ENCODE measurements around the gene CAMK1.

The CAMK1 gene

DNA sequence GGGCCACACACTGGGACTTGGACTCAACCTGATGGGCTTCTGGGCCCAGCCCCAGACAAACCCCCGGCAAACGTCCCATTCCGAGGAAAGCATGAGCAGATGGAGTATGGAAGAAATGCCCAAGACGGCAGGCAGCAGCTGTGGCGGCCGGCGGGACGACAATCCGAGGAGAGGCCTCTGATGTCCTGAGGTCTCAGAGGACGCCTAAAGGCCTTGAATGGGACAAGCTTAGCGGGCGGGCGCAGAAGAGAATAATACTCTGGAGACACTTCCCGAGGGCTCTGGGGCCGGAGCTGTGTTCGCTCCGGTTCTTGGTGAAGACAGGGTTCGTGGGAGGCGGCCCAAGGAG lies 20.5 kb downstream of the CAMK1 start:
- H3K9me3 ChIP-seq (ENCODE audit: low read length): no peaks in the 10 kb centered on the region
- H3K27ac ChIP-seq (ENCODE audit: low read depth, low read length, poor library complexity, severe bottlenecking): peak overlapping the region; percentile 86
- no peaks in the 10 kb centered on the region for H4K20me1 ChIP-seq (ENCODE audit: insufficient read depth, low read length)
- H3K4me2 ChIP-seq (ENCODE audit: low read length): peak overlapping the region; percentile 99
- H2AFZ ChIP-seq (ENCODE audit: low read length): no peak overlapping the region
- H3K9me2 ChIP-seq (ENCODE audit: low read depth, low read length): no peaks in the 10 kb centered on the region
- peak overlapping the region; percentile 75 for H3K9ac ChIP-seq (ENCODE audit: low read length)
- 0 out of 2 replicates have a peak, but pooled peaks cover 3% of the 10 kb centered on the region for H3F3A ChIP-seq (ENCODE audit: insufficient read depth, low read length)
- peaks cover 31% of the 10 kb centered on the region for H3K4me1 ChIP-seq (ENCODE audit: insufficient read depth, low read length, severe bottlenecking)
- TF ChIP-seq CTCF (IDR thresholded peaks at IDR 0.05; ENCODE audit: low read length) (no peak), EZH2 (IDR thresholded peaks at IDR 0.05; ENCODE audit: borderline replicate concordance, low read length) (no peak)
- H3K27me3 ChIP-seq (ENCODE audit: insufficient read depth, low read length): no peaks in the 10 kb centered on the region
- H3K79me2 ChIP-seq (ENCODE audit: insufficient read depth, low read length): peaks cover 4% of the 10 kb centered on the region; the same call in 1 of the 2 replicates
- H3K4me3 ChIP-seq (ENCODE audit: low read depth, low read length, poor library complexity, severe bottlenecking): peak overlapping the region; percentile 98
- peaks cover 63% of the 10 kb centered on the region for H3K36me3 ChIP-seq (ENCODE audit: insufficient read depth, low read length)

DNA sequence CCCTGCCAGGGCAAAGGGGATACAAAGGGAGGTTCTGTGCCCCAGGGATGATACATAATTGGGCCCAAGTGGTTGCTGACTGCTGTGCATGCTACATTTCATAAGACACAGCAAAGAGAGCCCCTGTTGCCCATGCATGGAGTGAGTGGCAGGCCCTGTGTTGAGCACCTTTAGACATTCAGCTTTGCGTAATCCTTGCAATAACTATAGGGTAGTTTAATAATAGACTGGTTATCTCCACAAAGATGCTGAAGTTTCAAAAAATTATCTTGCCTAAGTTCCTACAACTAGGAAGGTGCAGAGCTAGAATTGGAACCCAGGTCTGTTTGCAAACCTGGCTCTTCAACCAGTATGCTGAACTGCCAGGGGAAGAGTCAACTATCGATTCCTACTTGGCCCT lies 21.7 kb downstream of the CAMK1 start:
- Histone ChIP-seq H3K4me2 (ENCODE audit: low read length) (no peak overlapping the region), H3K9ac (ENCODE audit: low read length) (no peak overlapping the region), H3K4me3 (ENCODE audit: low read depth, low read length, poor library complexity, severe bottlenecking) (no peak overlapping the region), H4K20me1 (ENCODE audit: insufficient read depth, low read length) (no peaks in the 10 kb centered on the region), H3K9me3 (ENCODE audit: low read length) (no peaks in the 10 kb centered on the region), H3K36me3 (ENCODE audit: insufficient read depth, low read length) (peaks cover 72% of the 10 kb centered on the region), H3K9me2 (ENCODE audit: low read depth, low read length) (no peaks in the 10 kb centered on the region), H3K27ac (ENCODE audit: low read depth, low read length, poor library complexity, severe bottlenecking) (no peak overlapping the region), H3F3A (ENCODE audit: insufficient read depth, low read length) (0 out of 2 replicates have a peak, but pooled peaks cover 3% of the 10 kb centered on the region), H3K4me1 (ENCODE audit: insufficient read depth, low read length, severe bottlenecking) (peaks cover 31% of the 10 kb centered on the region), H3K79me2 (ENCODE audit: insufficient read depth, low read length) (peaks cover 4% of the 10 kb centered on the region; the same call in 1 of the 2 replicates), H3K27me3 (ENCODE audit: insufficient read depth, low read length) (no peaks in the 10 kb centered on the region), H2AFZ (ENCODE audit: low read length) (no peak overlapping the region)
- TF ChIP-seq EZH2 (IDR thresholded peaks at IDR 0.05; ENCODE audit: borderline replicate concordance, low read length): no peak
- no peak for TF ChIP-seq CTCF (IDR thresholded peaks at IDR 0.05; ENCODE audit: low read length)

DNA sequence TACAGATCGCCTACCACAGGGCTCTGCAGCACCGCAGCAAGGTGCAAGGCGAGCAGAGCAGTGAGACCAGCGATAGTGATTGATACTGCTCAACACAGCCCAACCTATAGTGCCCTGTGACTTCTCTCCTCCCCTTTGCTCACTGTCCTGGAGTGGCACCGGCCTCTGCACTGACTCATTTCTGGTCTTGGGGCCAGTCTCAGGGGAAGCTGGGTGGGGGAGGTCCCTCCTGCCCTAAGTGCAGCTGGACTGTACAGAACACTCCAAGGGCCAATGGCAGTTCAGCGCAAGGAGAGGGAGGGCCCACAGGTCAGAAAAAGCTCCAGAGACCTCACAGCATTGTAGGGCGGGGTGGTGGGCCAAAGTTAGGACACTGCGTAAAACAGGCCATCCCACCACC lies 22.5 kb downstream of the CAMK1 start:
- Histone ChIP-seq H3K4me1 (ENCODE audit: insufficient read depth, low read length, severe bottlenecking) (peaks cover 25% of the 10 kb centered on the region), H3K9me3 (ENCODE audit: low read length) (no peaks in the 10 kb centered on the region), H3F3A (ENCODE audit: insufficient read depth, low read length) (0 out of 2 replicates have a peak, but pooled peaks cover 3% of the 10 kb centered on the region), H3K9me2 (ENCODE audit: low read depth, low read length) (no peaks in the 10 kb centered on the region), H3K4me2 (ENCODE audit: low read length) (no peak overlapping the region), H3K27me3 (ENCODE audit: insufficient read depth, low read length) (no peaks in the 10 kb centered on the region), H3K27ac (ENCODE audit: low read depth, low read length, poor library complexity, severe bottlenecking) (no peak overlapping the region), H2AFZ (ENCODE audit: low read length) (no peak overlapping the region), H3K79me2 (ENCODE audit: insufficient read depth, low read length) (peaks cover 4% of the 10 kb centered on the region; the same call in 1 of the 2 replicates), H3K9ac (ENCODE audit: low read length) (no peak overlapping the region), H4K20me1 (ENCODE audit: insufficient read depth, low read length) (no peaks in the 10 kb centered on the region), H3K4me3 (ENCODE audit: low read depth, low read length, poor library complexity, severe bottlenecking) (no peak overlapping the region), H3K36me3 (ENCODE audit: insufficient read depth, low read length) (peaks cover 72% of the 10 kb centered on the region)
- no peak for TF ChIP-seq CTCF (IDR thresholded peaks at IDR 0.05; ENCODE audit: low read length)
- TF ChIP-seq EZH2 (IDR thresholded peaks at IDR 0.05; ENCODE audit: borderline replicate concordance, low read length): no peak
